HT1080 (cell line): ENCODE results near the gene HOOK2. TPM values are rescaled to one million over a fixed set of nuclear protein-coding genes. Genes with fewer than 3 reads are reported as not detected.
"Not testable (repeated sequence)": the region's sequence is repeated elsewhere in the genome, so short reads cannot be mapped to it uniquely, and the experiment has no call there.

Experiments used
- DNase-seq: peaks from one replicate; pipeline ENCODE4 v3.0.0-alpha.2; 2015; ENCODE audit warnings: low read depth
- small RNA-seq: library from RNA; depleted of rRNA; stranded (forward); fragments of <200 nt; gene quantifications from one replicate; pipeline ENCODE3, GENCODE V24; 2014
- total RNA-seq: library from RNA; depleted of rRNA; stranded (reverse); fragments of >200 nt; shearing (Covaris generic); gene quantifications from 2 replicates; pipeline ENCODE4 v1.2.3, GENCODE V29; 2014; rRNA removed

HOOK2 gene
- total RNA-seq, 1 experiment from 2014 or later = 4.7 TPM

GRCh38 chr19:12722566-12723380 is 52.6 kb downstream of the HOOK2 start:
- DNase-seq = peak; percentile 97

GRCh38 chr19:12721656-12722565 is 53.4 kb downstream of the HOOK2 start:
- DNase-seq = peak; percentile 69

GRCh38 chr19:12720851-12721655 is 54.3 kb downstream of the HOOK2 start:
- no peak for DNase-seq

- DNase-seq = no peak
Measured at GRCh38 chr19:12720296-12720695, 55.1 kb downstream of the HOOK2 start.

GRCh38 chr19:12715929-12716328 is 59.4 kb downstream of the HOOK2 start:
- DNase-seq = no peak

GRCh38 chr19:12715102-12715501 is 60.2 kb downstream of the HOOK2 start:
- DNase-seq = no peak

- DNase-seq = not testable (repeated sequence)
Measured at GRCh38 chr19:12713304-12713703, 62.0 kb downstream of the HOOK2 start.

Small RNA genes within 50 kb of the gene (small RNA-seq; reads per million reads assigned to genes)
- not detected for gene MIR5684

Other genes with a start within 250 kb of the HOOK2 start
- gene ZNF564, start 224.1 kb downstream of the HOOK2 start, total RNA-seq = 1.8 and 1.9 TPM in 2 replicates
- 3.4 and 7.0 TPM in 2 replicates for gene ZNF490, start 164.7 kb downstream of the HOOK2 start, total RNA-seq
- gene ZNF791, start 164.6 kb downstream of the HOOK2 start, total RNA-seq = 19.9 and 20.5 TPM in 2 replicates
- 31.2 and 38.5 TPM in 2 replicates for gene MAN2B1, start 108.8 kb downstream of the HOOK2 start, total RNA-seq
- 12.5 and 18.2 TPM in 2 replicates for gene WDR83, start 108.7 kb downstream of the HOOK2 start, total RNA-seq
- 90.0 and 103 TPM in 2 replicates for gene DHPS, start 93.7 kb downstream of the HOOK2 start, total RNA-seq
- gene GNG14, start 87.6 kb downstream of the HOOK2 start, total RNA-seq = not detected in 2 replicates
- gene FBXW9, start 78.9 kb downstream of the HOOK2 start, total RNA-seq = 14.0 and 22.2 TPM in 2 replicates
- 11.8 and 19.1 TPM in 2 replicates for gene TNPO2, start 51.6 kb downstream of the HOOK2 start, total RNA-seq
- 290 and 342 TPM in 2 replicates for gene TRIR, start 40.9 kb downstream of the HOOK2 start, total RNA-seq
- gene GET3, start 38.1 kb downstream of the HOOK2 start, total RNA-seq = 138 and 140 TPM in 2 replicates
- gene BEST2, start 23.8 kb downstream of the HOOK2 start, total RNA-seq = not detected in 2 replicates
- gene JUNB, start 15.9 kb upstream of the HOOK2 start, total RNA-seq = 33.9 and 38.1 TPM in 2 replicates
- 88.6 and 94.3 TPM in 2 replicates for gene PRDX2, start 26.2 kb upstream of the HOOK2 start, total RNA-seq
- gene THSD8, start 26.5 kb upstream of the HOOK2 start, total RNA-seq = not detected in 2 replicates
- 52.9 and 68.6 TPM in 2 replicates for gene RNASEH2A, start 31.0 kb upstream of the HOOK2 start, total RNA-seq
- not detected in 2 replicates for gene RTBDN, start 59.0 kb upstream of the HOOK2 start, total RNA-seq
- gene MAST1, start 63.0 kb upstream of the HOOK2 start, total RNA-seq = 1.9 and 3.2 TPM in 2 replicates
- 0.70 and 0.74 TPM in 2 replicates for gene DNASE2, start 105.9 kb upstream of the HOOK2 start, total RNA-seq
- not detected in 2 replicates for gene KLF1, start 111.6 kb upstream of the HOOK2 start, total RNA-seq
- gene GCDH, start 115.6 kb upstream of the HOOK2 start, total RNA-seq = 29.0 and 29.7 TPM in 2 replicates
- 0.24 TPM in 1 of 2 replicates, not detected in the other for gene SYCE2, start 143.7 kb upstream of the HOOK2 start, total RNA-seq
- gene FARSA, start 158.2 kb upstream of the HOOK2 start, total RNA-seq = 192 and 239 TPM in 2 replicates
- gene CALR, start 163.1 kb upstream of the HOOK2 start, total RNA-seq = 1,453 and 1,684 TPM in 2 replicates
- 178 and 212 TPM in 2 replicates for gene RAD23A, start 170.3 kb upstream of the HOOK2 start, total RNA-seq
- 75.2 and 77.3 TPM in 2 replicates for gene GADD45GIP1, start 181.7 kb upstream of the HOOK2 start, total RNA-seq
- gene DAND5, start 194.0 kb upstream of the HOOK2 start, total RNA-seq = 0.17 and 0.31 TPM in 2 replicates
- gene NFIX, start 219.9 kb upstream of the HOOK2 start, total RNA-seq = 12.4 and 21.7 TPM in 2 replicates